ENCODE results near the gene AFF1.

DNA sequence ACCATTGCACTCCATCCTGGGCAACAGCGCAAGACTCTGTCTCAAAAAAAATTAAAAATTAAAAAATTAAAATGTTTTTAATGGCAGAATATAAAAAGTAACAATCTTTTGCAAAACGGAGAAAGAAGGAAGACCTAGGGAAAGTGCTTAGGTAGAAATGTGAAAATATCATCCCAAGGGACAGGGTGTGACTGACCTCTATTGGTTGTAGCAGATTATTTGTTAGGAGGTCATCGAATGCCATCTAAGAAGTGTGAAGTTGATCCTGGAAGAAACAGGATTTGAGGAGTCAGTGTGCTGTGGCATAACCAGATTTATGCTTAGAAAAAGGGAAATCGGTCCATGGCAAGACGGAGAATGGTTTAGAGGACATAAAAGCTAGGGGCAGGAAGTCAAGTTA lies 24.4 kb upstream of the AFF1 start:
- no peak for TF ChIP-seq EZH2 (optimal IDR thresholded peaks at IDR 0.05; ENCODE audit: low read depth, low read length)
- TF ChIP-seq, protein P1, sequence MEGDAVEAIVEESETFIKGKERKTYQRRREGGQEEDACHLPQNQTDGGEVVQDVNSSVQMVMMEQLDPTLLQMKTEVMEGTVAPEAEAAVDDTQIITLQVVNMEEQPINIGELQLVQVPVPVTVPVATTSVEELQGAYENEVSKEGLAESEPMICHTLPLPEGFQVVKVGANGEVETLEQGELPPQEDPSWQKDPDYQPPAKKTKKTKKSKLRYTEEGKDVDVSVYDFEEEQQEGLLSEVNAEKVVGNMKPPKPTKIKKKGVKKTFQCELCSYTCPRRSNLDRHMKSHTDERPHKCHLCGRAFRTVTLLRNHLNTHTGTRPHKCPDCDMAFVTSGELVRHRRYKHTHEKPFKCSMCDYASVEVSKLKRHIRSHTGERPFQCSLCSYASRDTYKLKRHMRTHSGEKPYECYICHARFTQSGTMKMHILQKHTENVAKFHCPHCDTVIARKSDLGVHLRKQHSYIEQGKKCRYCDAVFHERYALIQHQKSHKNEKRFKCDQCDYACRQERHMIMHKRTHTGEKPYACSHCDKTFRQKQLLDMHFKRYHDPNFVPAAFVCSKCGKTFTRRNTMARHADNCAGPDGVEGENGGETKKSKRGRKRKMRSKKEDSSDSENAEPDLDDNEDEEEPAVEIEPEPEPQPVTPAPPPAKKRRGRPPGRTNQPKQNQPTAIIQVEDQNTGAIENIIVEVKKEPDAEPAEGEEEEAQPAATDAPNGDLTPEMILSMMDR (IDR thresholded peaks at IDR 0.05; ENCODE audit: low read length), result no peak
- TF ChIP-seq EZH2phosphoT487 (IDR thresholded peaks at IDR 0.05; ENCODE audit: low read length), result no peak
